ENCODE results near the gene SCN2B.

DNA sequence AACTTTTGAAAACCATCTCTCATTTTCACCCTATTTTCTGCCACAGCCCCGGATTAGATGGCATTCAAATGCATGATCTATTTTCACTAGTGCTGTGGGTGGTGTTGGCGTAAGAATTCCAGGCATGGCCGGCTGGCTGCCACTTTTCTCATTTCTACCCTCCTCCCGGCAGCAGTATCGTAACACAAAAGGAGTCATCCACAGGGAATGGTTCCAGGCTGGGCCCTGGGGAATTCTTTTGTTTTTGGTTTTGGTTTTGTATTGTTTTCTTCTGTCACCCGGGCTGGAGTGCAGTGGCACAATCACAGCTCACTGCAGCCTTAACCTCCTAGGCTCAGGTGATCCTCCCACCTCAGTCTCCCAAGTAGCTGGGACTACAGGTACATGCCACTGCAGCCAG is 34.6 kb upstream of the SCN2B start:
- TF ChIP-seq, protein P1, sequence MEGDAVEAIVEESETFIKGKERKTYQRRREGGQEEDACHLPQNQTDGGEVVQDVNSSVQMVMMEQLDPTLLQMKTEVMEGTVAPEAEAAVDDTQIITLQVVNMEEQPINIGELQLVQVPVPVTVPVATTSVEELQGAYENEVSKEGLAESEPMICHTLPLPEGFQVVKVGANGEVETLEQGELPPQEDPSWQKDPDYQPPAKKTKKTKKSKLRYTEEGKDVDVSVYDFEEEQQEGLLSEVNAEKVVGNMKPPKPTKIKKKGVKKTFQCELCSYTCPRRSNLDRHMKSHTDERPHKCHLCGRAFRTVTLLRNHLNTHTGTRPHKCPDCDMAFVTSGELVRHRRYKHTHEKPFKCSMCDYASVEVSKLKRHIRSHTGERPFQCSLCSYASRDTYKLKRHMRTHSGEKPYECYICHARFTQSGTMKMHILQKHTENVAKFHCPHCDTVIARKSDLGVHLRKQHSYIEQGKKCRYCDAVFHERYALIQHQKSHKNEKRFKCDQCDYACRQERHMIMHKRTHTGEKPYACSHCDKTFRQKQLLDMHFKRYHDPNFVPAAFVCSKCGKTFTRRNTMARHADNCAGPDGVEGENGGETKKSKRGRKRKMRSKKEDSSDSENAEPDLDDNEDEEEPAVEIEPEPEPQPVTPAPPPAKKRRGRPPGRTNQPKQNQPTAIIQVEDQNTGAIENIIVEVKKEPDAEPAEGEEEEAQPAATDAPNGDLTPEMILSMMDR (tag by site-specific recombination; IDR thresholded peaks at IDR 0.05), result no peak
- no peak for TF ChIP-seq YY1 (tag by site-specific recombination; IDR thresholded peaks at IDR 0.05)
- TF ChIP-seq TCF7L2 (IDR thresholded peaks at IDR 0.05; ENCODE audit: borderline replicate concordance, low read depth, low read length), result no peak
- TF ChIP-seq, protein P2, sequence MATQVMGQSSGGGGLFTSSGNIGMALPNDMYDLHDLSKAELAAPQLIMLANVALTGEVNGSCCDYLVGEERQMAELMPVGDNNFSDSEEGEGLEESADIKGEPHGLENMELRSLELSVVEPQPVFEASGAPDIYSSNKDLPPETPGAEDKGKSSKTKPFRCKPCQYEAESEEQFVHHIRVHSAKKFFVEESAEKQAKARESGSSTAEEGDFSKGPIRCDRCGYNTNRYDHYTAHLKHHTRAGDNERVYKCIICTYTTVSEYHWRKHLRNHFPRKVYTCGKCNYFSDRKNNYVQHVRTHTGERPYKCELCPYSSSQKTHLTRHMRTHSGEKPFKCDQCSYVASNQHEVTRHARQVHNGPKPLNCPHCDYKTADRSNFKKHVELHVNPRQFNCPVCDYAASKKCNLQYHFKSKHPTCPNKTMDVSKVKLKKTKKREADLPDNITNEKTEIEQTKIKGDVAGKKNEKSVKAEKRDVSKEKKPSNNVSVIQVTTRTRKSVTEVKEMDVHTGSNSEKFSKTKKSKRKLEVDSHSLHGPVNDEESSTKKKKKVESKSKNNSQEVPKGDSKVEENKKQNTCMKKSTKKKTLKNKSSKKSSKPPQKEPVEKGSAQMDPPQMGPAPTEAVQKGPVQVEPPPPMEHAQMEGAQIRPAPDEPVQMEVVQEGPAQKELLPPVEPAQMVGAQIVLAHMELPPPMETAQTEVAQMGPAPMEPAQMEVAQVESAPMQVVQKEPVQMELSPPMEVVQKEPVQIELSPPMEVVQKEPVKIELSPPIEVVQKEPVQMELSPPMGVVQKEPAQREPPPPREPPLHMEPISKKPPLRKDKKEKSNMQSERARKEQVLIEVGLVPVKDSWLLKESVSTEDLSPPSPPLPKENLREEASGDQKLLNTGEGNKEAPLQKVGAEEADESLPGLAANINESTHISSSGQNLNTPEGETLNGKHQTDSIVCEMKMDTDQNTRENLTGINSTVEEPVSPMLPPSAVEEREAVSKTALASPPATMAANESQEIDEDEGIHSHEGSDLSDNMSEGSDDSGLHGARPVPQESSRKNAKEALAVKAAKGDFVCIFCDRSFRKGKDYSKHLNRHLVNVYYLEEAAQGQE (tag by site-specific recombination; IDR thresholded peaks at IDR 0.05), result no peak
- no peak for TF ChIP-seq ZNF785 (tag by site-specific recombination; IDR thresholded peaks at IDR 0.05)
- TF ChIP-seq SP2 (tag by site-specific recombination; IDR thresholded peaks at IDR 0.05), result no peak
- no peak for TF ChIP-seq PRDM1 (tag by site-specific recombination; IDR thresholded peaks at IDR 0.05)
- no peak for TF ChIP-seq KLF9 (tag by site-specific recombination; IDR thresholded peaks at IDR 0.05; ENCODE audit: low read depth)
- no peak for TF ChIP-seq ZBTB26 (tag by site-specific recombination; optimal IDR thresholded peaks at IDR 0.05)
- no peak for TF ChIP-seq ZNF121 (tag by site-specific recombination; IDR thresholded peaks at IDR 0.05)
- no peak for TF ChIP-seq ZNF670 (tag by site-specific recombination; IDR thresholded peaks at IDR 0.05; ENCODE audit: low read depth)

Data from HEK293 (cell line).